H9 (cell line): ENCODE results near the gene TXNDC11. TPM values are rescaled to one million over a fixed set of nuclear protein-coding genes. Genes with fewer than 3 reads are reported as not detected.

ENCODE experiments used
- DNase-seq: peaks from one replicate; pipeline ENCODE4 v3.0.0-alpha.2; 2017
- H2AFZ ChIP-seq: one replicate; pipeline ENCODE4 v1.6.1; 2013; ENCODE audit warnings: mild to moderate bottlenecking, low read length, control low read depth, moderate library complexity
- H2AK5ac ChIP-seq: 2 replicates; pipeline ENCODE4 v1.6.1; 2013; ENCODE audit warnings: low read length, control low read depth, mixed read lengths; ENCODE audit not compliant: insufficient read length
- H2BK120ac ChIP-seq: one replicate; pipeline ENCODE4 v1.6.1; 2013; ENCODE audit warnings: low read depth, mild to moderate bottlenecking, low read length, control low read depth, inconsistent platforms; ENCODE audit not compliant: poor library complexity, severe bottlenecking
- H2BK12ac ChIP-seq: 2 replicates; pipeline ENCODE4 v1.6.1; 2013; ENCODE audit warnings: low read length, control low read depth, mixed read lengths, low read depth; ENCODE audit not compliant: insufficient read length
- H2BK15ac ChIP-seq: 2 replicates; pipeline ENCODE4 v1.6.1; 2013; ENCODE audit warnings: low read depth, low read length, control low read depth
- H2BK20ac ChIP-seq: one replicate; pipeline ENCODE4 v1.6.1; 2013; ENCODE audit warnings: low read depth, mild to moderate bottlenecking, low read length, control low read depth, inconsistent platforms; ENCODE audit not compliant: poor library complexity, severe bottlenecking
- H2BK5ac ChIP-seq: 2 replicates; pipeline ENCODE4 v1.6.1; 2013; ENCODE audit warnings: low read length, control low read depth, mixed read lengths; ENCODE audit not compliant: insufficient read length
- H3K14ac ChIP-seq: 2 replicates; pipeline ENCODE4 v1.6.1; 2013; ENCODE audit warnings: low read length, control low read depth; ENCODE audit not compliant: insufficient read depth
- H3K18ac ChIP-seq: 2 replicates; pipeline ENCODE4 v1.6.1; 2013; ENCODE audit warnings: low read depth, mild to moderate bottlenecking, mixed read lengths, low read length, control low read depth; ENCODE audit not compliant: insufficient read length
- H3K23ac ChIP-seq: 2 replicates; pipeline ENCODE4 v1.6.1; 2013; ENCODE audit warnings: low read length, control low read depth, mixed read lengths, low read depth; ENCODE audit not compliant: insufficient read length
- H3K23me2 ChIP-seq: 2 replicates; pipeline ENCODE4 v1.6.1; 2013; ENCODE audit warnings: low read depth, mild to moderate bottlenecking, mixed read lengths, low read length, control low read depth; ENCODE audit not compliant: insufficient read length, poor library complexity, severe bottlenecking
- H3K27ac ChIP-seq: 2 replicates; pipeline ENCODE4 v1.5.1; 2013; ENCODE audit warnings: low read length, control low read depth, mixed read lengths, low read depth; ENCODE audit not compliant: insufficient read length
- H3K27me3 ChIP-seq: 2 replicates; pipeline ENCODE4 v1.6.1; 2013; ENCODE audit warnings: low read length, control low read depth, inconsistent platforms; ENCODE audit not compliant: insufficient read depth
- H3K4ac ChIP-seq: 2 replicates; pipeline ENCODE4 v1.6.1; 2013; ENCODE audit warnings: low read depth, mild to moderate bottlenecking, control low read depth, inconsistent platforms, low read length, moderate library complexity
- H3K4me1 ChIP-seq: 2 replicates; pipeline ENCODE4 v1.6.1; 2013; ENCODE audit warnings: low read length, control low read depth, inconsistent platforms; ENCODE audit not compliant: insufficient read depth
- H3K4me2 ChIP-seq: 2 replicates; pipeline ENCODE4 v1.6.1; 2013; ENCODE audit warnings: low read length, control low read depth, mixed read lengths; ENCODE audit not compliant: insufficient read length, insufficient read depth
- H3K56ac ChIP-seq: 2 replicates; pipeline ENCODE4 v1.6.1; 2013; ENCODE audit warnings: low read depth, mild to moderate bottlenecking, mixed read lengths, low read length, control low read depth; ENCODE audit not compliant: insufficient read length
- H3K79me1 ChIP-seq: 2 replicates; pipeline ENCODE4 v1.6.1; 2013; ENCODE audit warnings: low read depth, mild to moderate bottlenecking, moderate library complexity, low read length, control low read depth, inconsistent platforms; ENCODE audit not compliant: insufficient read depth, poor library complexity, severe bottlenecking
- H3K79me2 ChIP-seq: 2 replicates; pipeline ENCODE4 v1.6.1; 2013; ENCODE audit warnings: low read length, control low read depth, inconsistent platforms; ENCODE audit not compliant: insufficient read depth
- H3K9ac ChIP-seq: 2 replicates; pipeline ENCODE4 v1.6.1; 2013; ENCODE audit warnings: low read length, control low read depth, mixed read lengths; ENCODE audit not compliant: insufficient read length; ENCODE audit errors: extremely low read depth
- H3K9me3 ChIP-seq: one replicate; pipeline ENCODE4 v1.6.1; 2013; ENCODE audit warnings: low read depth, low read length, inconsistent platforms; ENCODE audit not compliant: control insufficient read depth
- H3T11ph ChIP-seq: one replicate; pipeline ENCODE4 v1.6.1; 2013; ENCODE audit warnings: mild to moderate bottlenecking, low read length, control low read depth, inconsistent platforms
- H4K20me1 ChIP-seq: one replicate; pipeline ENCODE4 v1.6.1; 2013; ENCODE audit not compliant: control insufficient read depth, insufficient read length, insufficient read depth
- H4K5ac ChIP-seq: 2 replicates; pipeline ENCODE4 v1.6.1; 2013; ENCODE audit warnings: low read depth, mild to moderate bottlenecking, mixed read lengths, low read length, control low read depth; ENCODE audit not compliant: insufficient read length
- H4K8ac ChIP-seq: replicated peaks from 2 replicates; pipeline ENCODE4 v1.6.1; 2013; ENCODE audit warnings: low read length, control low read depth, mixed read lengths, low read depth; ENCODE audit not compliant: insufficient read length
- H4K91ac ChIP-seq: 2 replicates; pipeline ENCODE4 v1.6.1; 2013; ENCODE audit warnings: low read depth, mild to moderate bottlenecking, moderate library complexity, mixed read lengths, low read length, control low read depth; ENCODE audit not compliant: insufficient read length
- H3K27ac Mint-ChIP-seq, 3 experiments: 2 replicates in 2 of 3; 3 replicates in 1 of 3; pipeline ENCODE4 v1.8.0; 2020 to 2021; ENCODE audit warnings: mixed read lengths in 3 of 3, mild to moderate bottlenecking in 1 of 3, moderate library complexity in 1 of 3
- H3K27me3 Mint-ChIP-seq: 2 replicates; pipeline ENCODE4 v1.8.0; 2021; ENCODE audit warnings: low read depth, mild to moderate bottlenecking, moderate library complexity, mixed read lengths
- H3K36me3 Mint-ChIP-seq, 3 experiments: 2 replicates in 2 of 3; 3 replicates in 1 of 3; pipeline ENCODE4 v1.8.0; 2020 to 2021; ENCODE audit warnings: low read depth in 3 of 3, mixed read lengths in 3 of 3; ENCODE audit not compliant: insufficient read depth in 1 of 3
- H3K4me1 Mint-ChIP-seq, 2 experiments: 2 replicates each; pipeline ENCODE4 v1.8.0; 2020; ENCODE audit warnings: mixed read lengths in 2 of 2
- H3K4me3 Mint-ChIP-seq, 2 experiments: 2 replicates in 1 of 2; 3 replicates in 1 of 2; pipeline ENCODE4 v1.8.0; 2020 to 2021; ENCODE audit warnings: mild to moderate bottlenecking in 2 of 2, mixed read lengths in 2 of 2, moderate library complexity in 1 of 2
- H3K9me3 Mint-ChIP-seq, 2 experiments: 2 replicates in 1 of 2; 3 replicates in 1 of 2; pipeline ENCODE4 v1.8.0; 2020; ENCODE audit warnings: mild to moderate bottlenecking in 2 of 2, mixed read lengths in 2 of 2, moderate library complexity in 1 of 2
- WGBS: extraction: QIAGEN DNeasy Blood & Tissue Kit; methylation state at CpG from one replicate; pipeline ENCODE4 v1.1.7; 2013; ENCODE audit warnings: missing lambda C conversion rate, low lambda C conversion rate, mixed read lengths; ENCODE audit not compliant: insufficient read length; ENCODE audit errors: extremely low coverage; 5-methylcytosine and 5-hydroxymethylcytosine counted together
- total RNA-seq: library from RNA; stranded (reverse); gene quantifications from 2 replicates; pipeline ENCODE4 v1.2.1, GENCODE V29; 2021
- TF ChIP-seq, protein P1 (sequence below): fragments of 200-600 bp; sonication (generic); conservative IDR thresholded peaks from 3 replicates; pipeline ENCODE4 v1.8.0; 2021; ENCODE audit warnings: antibody characterized with exemption, mild to moderate bottlenecking

Gene TXNDC11
- total RNA-seq, 1 experiment from 2014 or later = 12.2 TPM

DNA sequence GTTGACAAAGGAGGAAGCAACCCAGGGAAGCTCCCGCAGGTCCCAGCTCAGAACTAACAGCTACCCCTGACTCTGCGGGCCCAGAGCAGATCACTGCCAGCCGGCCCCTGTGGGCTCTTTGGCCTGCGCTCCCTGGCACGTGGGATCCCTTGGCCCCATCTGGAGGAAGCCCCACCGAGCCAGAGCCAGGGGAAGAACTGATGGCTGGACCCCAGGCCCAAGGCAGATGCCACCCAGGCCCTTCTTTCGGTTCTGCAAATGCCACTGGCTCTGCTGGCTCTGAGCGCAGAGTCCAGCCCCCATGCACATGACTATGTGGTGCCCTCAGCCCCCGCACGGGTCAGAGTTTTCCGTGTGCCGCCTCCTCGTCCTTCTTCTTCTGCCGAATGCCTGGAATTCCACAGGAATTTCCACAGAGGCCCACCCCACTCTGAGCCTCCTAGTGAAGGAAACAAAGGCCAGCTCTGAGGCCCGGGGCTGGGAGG is 110.2 kb downstream of the TXNDC11 start:
- no peak overlapping the region for H3K27ac ChIP-seq
- no CpG with 5 or more reads among the region's 15 CpGs for WGBS

More for the DNA sequence above, 110.2 kb downstream of the TXNDC11 start:
- peak overlapping the region in 1 of 3 experiments; percentile 77; a peak in 1 of 7 replicates for H3K27ac Mint-ChIP-seq
- H3K79me2 ChIP-seq = no peaks in the 10 kb centered on the region
- H2AK5ac ChIP-seq = no peak overlapping the region
- TF ChIP-seq, protein P1, sequence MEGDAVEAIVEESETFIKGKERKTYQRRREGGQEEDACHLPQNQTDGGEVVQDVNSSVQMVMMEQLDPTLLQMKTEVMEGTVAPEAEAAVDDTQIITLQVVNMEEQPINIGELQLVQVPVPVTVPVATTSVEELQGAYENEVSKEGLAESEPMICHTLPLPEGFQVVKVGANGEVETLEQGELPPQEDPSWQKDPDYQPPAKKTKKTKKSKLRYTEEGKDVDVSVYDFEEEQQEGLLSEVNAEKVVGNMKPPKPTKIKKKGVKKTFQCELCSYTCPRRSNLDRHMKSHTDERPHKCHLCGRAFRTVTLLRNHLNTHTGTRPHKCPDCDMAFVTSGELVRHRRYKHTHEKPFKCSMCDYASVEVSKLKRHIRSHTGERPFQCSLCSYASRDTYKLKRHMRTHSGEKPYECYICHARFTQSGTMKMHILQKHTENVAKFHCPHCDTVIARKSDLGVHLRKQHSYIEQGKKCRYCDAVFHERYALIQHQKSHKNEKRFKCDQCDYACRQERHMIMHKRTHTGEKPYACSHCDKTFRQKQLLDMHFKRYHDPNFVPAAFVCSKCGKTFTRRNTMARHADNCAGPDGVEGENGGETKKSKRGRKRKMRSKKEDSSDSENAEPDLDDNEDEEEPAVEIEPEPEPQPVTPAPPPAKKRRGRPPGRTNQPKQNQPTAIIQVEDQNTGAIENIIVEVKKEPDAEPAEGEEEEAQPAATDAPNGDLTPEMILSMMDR = no peak
- no peak overlapping the region for H3K9ac ChIP-seq
- H2BK20ac ChIP-seq = no peak overlapping the region
- H4K5ac ChIP-seq = no peak overlapping the region
- H3K36me3 Mint-ChIP-seq = no peaks in the 10 kb centered on the region
- H2AFZ ChIP-seq = no peak overlapping the region
- no peak overlapping the region for H3K23ac ChIP-seq
- peaks cover 3% of the 10 kb centered on the region for H3K23me2 ChIP-seq
- H3K27me3 Mint-ChIP-seq = peaks cover 4% of the 10 kb centered on the region
- H3K18ac ChIP-seq = no peak overlapping the region
- no peak overlapping the region for H2BK12ac ChIP-seq
- H3K27me3 ChIP-seq = no peaks in the 10 kb centered on the region
- no peak overlapping the region for H3K4me2 ChIP-seq
- no peak overlapping the region for H4K8ac ChIP-seq
- H2BK120ac ChIP-seq = no peak overlapping the region
- no peaks in the 10 kb centered on the region; a peak in 1 of 5 replicates for H3K9me3 Mint-ChIP-seq
- H2BK5ac ChIP-seq = no peak overlapping the region
- H3K56ac ChIP-seq = no peak overlapping the region
- H3K14ac ChIP-seq = no peak overlapping the region
- H3K4me3 Mint-ChIP-seq = no peak overlapping the region
- H3K4me1 ChIP-seq = peaks cover 3% of the 10 kb centered on the region; the same call in 1 of the 2 replicates
- no peaks in the 10 kb centered on the region for H3K79me1 ChIP-seq
- H3K4ac ChIP-seq = no peak overlapping the region
- no peak overlapping the region for H3T11ph ChIP-seq
- no peak overlapping the region for H2BK15ac ChIP-seq
- H3K9me3 ChIP-seq = no peaks in the 10 kb centered on the region
- no peaks in the 10 kb centered on the region for H4K20me1 ChIP-seq
- peaks cover 32 to 49% of the 10 kb centered on the region in 2 experiments for H3K4me1 Mint-ChIP-seq
- no peak for DNase-seq
- H4K91ac ChIP-seq = no peak overlapping the region
